MCF 10A (cell line): ENCODE data around the gene CISD3. TPM values are rescaled to one million over a fixed set of nuclear protein-coding genes. Genes with fewer than 3 reads are reported as not detected.
A peak's percentile ranks its signal among the peaks of the same experiment; 100 is the strongest.

ENCODE experiments used
- BruUV-seq: library from RNA; stranded (reverse); fragments of 400-500 nt; replicated peaks from 2 replicates; lab custom pipeline; 2021; lab: Mats Ljungman, UMichigan
- CTCF ChIA-PET: fragments of 300-600 bp; sonication (Branson Sonifier 250); formaldehyde crosslinking; extraction: SDS; loops from one replicate; lab custom pipeline; 2021; ENCODE audit warnings: antibody characterized with exemption, inconsistent platforms; lab: Yijun Ruan, JAX
- POLR2A ChIA-PET: fragments of 300-600, 350-650 bp; sonication (Branson Sonifier 250); formaldehyde crosslinking; extraction: SDS; loops from one replicate; lab custom pipeline; 2020; ENCODE audit warnings: antibody characterized with exemption, inconsistent platforms; lab: Yijun Ruan, JAX
- DNase-seq: peaks from one replicate; pipeline ENCODE4 v3.0.0-alpha.2; 2018; ENCODE audit not compliant: unreplicated experiment
- H3K27ac Mint-ChIP-seq: one replicate; pipeline ENCODE4 v1.8.0; 2022; ENCODE audit warnings: mild to moderate bottlenecking, low read depth, mixed read lengths; ENCODE audit not compliant: unreplicated experiment
- H3K27me3 Mint-ChIP-seq: one replicate; pipeline ENCODE4 v1.8.0; 2022; ENCODE audit warnings: mixed read lengths; ENCODE audit not compliant: insufficient read depth, unreplicated experiment
- H3K36me3 Mint-ChIP-seq: one replicate; pipeline ENCODE4 v1.8.0; 2022; ENCODE audit warnings: mild to moderate bottlenecking, moderate library complexity, mixed read lengths; ENCODE audit not compliant: insufficient read depth, unreplicated experiment
- H3K4me1 Mint-ChIP-seq: one replicate; pipeline ENCODE4 v1.8.0; 2022; ENCODE audit warnings: mixed read lengths; ENCODE audit not compliant: insufficient read depth, unreplicated experiment
- H3K4me3 Mint-ChIP-seq: one replicate; pipeline ENCODE4 v1.8.0; 2022; ENCODE audit warnings: mild to moderate bottlenecking, moderate library complexity, mixed read lengths; ENCODE audit not compliant: unreplicated experiment
- H3K9me3 Mint-ChIP-seq: one replicate; pipeline ENCODE4 v1.8.0; 2022; ENCODE audit warnings: mixed read lengths; ENCODE audit not compliant: unreplicated experiment
- CTCF ChIP-seq: fragments of 200-600 bp; IDR thresholded peaks from one replicate; pipeline ENCODE4 v1.8.0; 2022; ENCODE audit warnings: antibody characterized with exemption, mild to moderate bottlenecking; ENCODE audit not compliant: unreplicated experiment
- intact Hi-C: fragments of 100-400 bp; cut with micrococcal nuclease; formaldehyde crosslinking; loops from 2 replicates; pipeline ENCODE4 v1.14.1; 2022
- total RNA-seq: library from RNA; stranded (reverse); gene quantifications from 2 replicates; pipeline ENCODE4 v1.2.3, GENCODE V29; 2022

Gene CISD3
- total RNA-seq, 1 experiment from 2014 or later = 42.0 TPM

GRCh38 chr17:38748892-38749222 lies 18.7 kb downstream of the CISD3 start:
- peaks cover 49% of the 10 kb centered on the region for H3K4me1 Mint-ChIP-seq
- peak overlapping the region; percentile 96 for H3K4me3 Mint-ChIP-seq
- ChIA-PET CTCF (no interaction called here), POLR2A (interaction anchor here (0.9 to 4.4 kb wide), 6 partner anchors 17 to 405 kb away, joined by 3 to 46 read pairs (median 3); partner anchors contain the start of genes CISD3 and LASP1)
- intact Hi-C loops = no loop called here
- no peak for TF ChIP-seq CTCF
- no peak overlapping the region for H3K27ac Mint-ChIP-seq
- BruUV-seq = no TSS peak
- no peaks in the 10 kb centered on the region for H3K27me3 Mint-ChIP-seq
- peaks cover 33% of the 10 kb centered on the region for H3K36me3 Mint-ChIP-seq
- H3K9me3 Mint-ChIP-seq = no peaks in the 10 kb centered on the region
- DNase-seq = no peak

DNA sequence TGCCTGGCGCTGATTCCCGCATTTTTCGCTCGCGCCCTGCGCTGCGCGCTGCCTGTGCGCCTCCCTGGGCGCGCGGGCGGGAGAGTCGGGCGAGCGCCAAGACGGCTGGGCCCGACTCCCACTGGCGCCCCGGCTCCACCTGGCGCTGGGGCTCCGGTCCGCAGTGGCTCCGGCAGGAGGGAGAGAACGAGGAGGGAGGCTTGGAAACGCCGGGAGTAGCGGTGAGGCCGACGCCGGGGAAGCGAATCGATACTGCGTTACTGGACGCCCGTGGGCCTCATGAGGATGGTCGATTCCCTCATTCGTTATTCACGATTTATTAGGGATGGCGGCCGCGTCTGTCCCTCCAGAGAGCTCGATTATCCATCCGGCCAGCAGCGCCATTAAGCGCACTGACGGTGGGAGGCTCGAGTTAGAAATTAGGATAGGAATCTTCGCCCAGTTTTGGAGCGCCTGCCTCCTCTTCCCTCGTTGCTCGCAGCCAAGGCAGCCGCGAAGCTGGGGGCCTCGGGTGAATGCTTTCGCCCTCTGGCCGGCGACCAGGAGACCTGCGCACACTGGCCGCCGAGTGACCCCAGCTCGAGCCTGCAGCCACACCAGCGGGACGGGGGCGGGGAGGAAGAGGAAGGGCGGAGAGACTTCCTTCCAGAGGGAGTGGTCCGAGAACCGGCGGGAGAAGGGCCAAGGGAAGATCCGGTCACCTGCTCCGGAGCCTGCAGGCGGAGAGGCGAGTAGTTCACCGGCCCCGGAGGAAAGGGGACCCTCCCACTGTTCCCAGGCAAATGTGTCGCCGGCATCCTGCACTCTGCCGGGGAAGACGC lies 19.3 kb downstream of the CISD3 start:
- ChIA-PET POLR2A (interaction anchor here (0.6 to 4.4 kb wide), 12 partner anchors 12 to 1277 kb away, joined by 3 to 46 read pairs (median 3); partner anchors contain the start of genes CISD3 and LASP1), CTCF (no interaction called here)
- Mint-ChIP-seq H3K4me1 (peaks cover 45% of the 10 kb centered on the region), H3K36me3 (peaks cover 36% of the 10 kb centered on the region), H3K4me3 (peak overlapping the region; percentile 96), H3K27ac (no peak overlapping the region), H3K9me3 (no peaks in the 10 kb centered on the region), H3K27me3 (no peaks in the 10 kb centered on the region)
- TF ChIP-seq CTCF = no peak
- intact Hi-C loops = loop anchor here (10.0 kb wide), 1 partner anchor 45 kb away; the partner anchor contains the start of gene MLLT6
- BruUV-seq = TSS peak; percentile 47
- DNase-seq = peak; percentile 84

DNA sequence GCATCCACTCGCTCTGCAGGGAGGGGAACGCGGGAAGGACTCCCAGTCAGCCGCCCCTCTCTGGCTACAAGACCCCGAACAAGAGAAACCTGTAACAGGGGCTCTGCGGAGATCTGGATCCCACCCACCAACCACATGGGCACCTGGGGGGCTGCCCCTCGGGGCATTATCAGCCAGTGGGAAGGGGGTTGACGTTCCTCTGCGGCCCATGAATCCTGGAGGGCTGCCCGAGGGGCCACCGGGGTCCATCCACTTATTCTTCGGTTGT lies 19.8 kb downstream of the CISD3 start:
- no peaks in the 10 kb centered on the region for H3K9me3 Mint-ChIP-seq
- ChIA-PET CTCF (no interaction called here), POLR2A (interaction anchor here (0.6 to 4.4 kb wide), 10 partner anchors 11 to 1276 kb away, joined by 3 to 46 read pairs (median 3); partner anchors contain the start of genes CISD3 and LASP1)
- H3K27me3 Mint-ChIP-seq = no peaks in the 10 kb centered on the region
- no peak overlapping the region for H3K27ac Mint-ChIP-seq
- BruUV-seq = no TSS peak
- peak overlapping the region; percentile 96 for H3K4me3 Mint-ChIP-seq
- no peak for TF ChIP-seq CTCF
- H3K4me1 Mint-ChIP-seq = peaks cover 41% of the 10 kb centered on the region
- H3K36me3 Mint-ChIP-seq = peaks cover 36% of the 10 kb centered on the region
- no peak for DNase-seq
- intact Hi-C loops = loop anchor here (10.0 kb wide), 1 partner anchor 45 kb away; the partner anchor contains the start of gene MLLT6

GRCh38 chr17:38750312-38751121 lies 20.4 kb downstream of the CISD3 start:
- ChIA-PET POLR2A (interaction anchor here (0.7 to 4.4 kb wide), 13 partner anchors 8 to 1276 kb away, joined by 3 to 46 read pairs (median 5); partner anchors contain the start of genes CISD3, LASP1, MLLT6 and PIP4K2B), CTCF (interaction anchor here (0.6 kb wide), 2 partner anchors 16 to 94 kb away, joined by 3 to 4 read pairs; no protein-coding TSS in a partner anchor)
- intact Hi-C loops = loop anchor here (10.0 kb wide), 1 partner anchor 46 kb away; the partner anchor contains the start of gene MLLT6
- peak overlapping the region; percentile 96 for H3K4me3 Mint-ChIP-seq
- peak overlapping the region; percentile 98 for H3K27ac Mint-ChIP-seq
- TF ChIP-seq CTCF = no peak
- peaks cover 42% of the 10 kb centered on the region for H3K36me3 Mint-ChIP-seq
- peaks cover 41% of the 10 kb centered on the region for H3K4me1 Mint-ChIP-seq
- H3K9me3 Mint-ChIP-seq = no peaks in the 10 kb centered on the region
- no TSS peak for BruUV-seq
- no peaks in the 10 kb centered on the region for H3K27me3 Mint-ChIP-seq
- DNase-seq = peak; percentile 55
